Measurements from ENCODE around the gene GJA3.

Gene GJA3

GRCh38 chr13:20181188-20181587 is 20.3 kb upstream of the GJA3 start:
- no peak for DNase-seq

- no peak for DNase-seq
Observed at GRCh38 chr13:20178156-20178555, 17.3 kb upstream of the GJA3 start.

- no peak for DNase-seq
Observed at GRCh38 chr13:20177049-20177831, 16.4 kb upstream of the GJA3 start.

DNA sequence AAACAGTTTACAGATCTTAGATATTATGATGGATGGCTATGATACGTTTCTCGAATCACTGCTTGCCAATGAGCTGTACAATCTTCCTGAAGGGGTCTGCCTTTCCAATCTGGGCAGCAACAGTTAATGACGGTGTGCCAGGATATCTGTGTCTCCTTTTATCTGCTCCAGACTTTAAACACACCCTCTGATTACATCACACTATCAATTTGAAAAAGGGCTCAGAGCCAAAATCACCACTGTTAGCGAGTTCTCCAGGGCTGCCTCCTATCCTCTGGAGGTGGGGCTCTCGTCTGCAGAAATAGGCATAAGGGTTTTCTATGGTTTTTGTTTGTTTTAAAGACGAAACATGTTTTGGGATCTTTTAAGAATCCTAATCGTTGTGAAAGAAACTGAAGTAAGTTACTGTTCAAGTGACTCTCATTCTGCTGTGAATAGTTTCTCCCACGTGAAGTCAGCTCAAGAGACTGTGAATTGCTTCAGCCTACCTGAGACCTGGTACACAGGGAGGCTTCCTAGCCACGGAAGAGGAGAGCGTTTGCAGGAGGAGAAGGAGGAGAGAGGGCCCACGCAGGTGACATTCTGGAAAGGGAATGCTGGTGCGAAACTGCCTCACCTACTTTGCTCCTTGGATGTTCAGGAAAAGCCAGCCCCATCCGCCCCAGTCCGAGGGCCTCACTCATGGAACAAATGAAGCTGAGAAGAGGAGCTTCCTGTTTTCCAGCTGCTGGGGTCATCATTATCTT is 15.2 kb upstream of the GJA3 start:
- no peak for DNase-seq

- DNase-seq: no peak
Observed at GRCh38 chr13:20175406-20175794, 14.5 kb upstream of the GJA3 start.

DNA sequence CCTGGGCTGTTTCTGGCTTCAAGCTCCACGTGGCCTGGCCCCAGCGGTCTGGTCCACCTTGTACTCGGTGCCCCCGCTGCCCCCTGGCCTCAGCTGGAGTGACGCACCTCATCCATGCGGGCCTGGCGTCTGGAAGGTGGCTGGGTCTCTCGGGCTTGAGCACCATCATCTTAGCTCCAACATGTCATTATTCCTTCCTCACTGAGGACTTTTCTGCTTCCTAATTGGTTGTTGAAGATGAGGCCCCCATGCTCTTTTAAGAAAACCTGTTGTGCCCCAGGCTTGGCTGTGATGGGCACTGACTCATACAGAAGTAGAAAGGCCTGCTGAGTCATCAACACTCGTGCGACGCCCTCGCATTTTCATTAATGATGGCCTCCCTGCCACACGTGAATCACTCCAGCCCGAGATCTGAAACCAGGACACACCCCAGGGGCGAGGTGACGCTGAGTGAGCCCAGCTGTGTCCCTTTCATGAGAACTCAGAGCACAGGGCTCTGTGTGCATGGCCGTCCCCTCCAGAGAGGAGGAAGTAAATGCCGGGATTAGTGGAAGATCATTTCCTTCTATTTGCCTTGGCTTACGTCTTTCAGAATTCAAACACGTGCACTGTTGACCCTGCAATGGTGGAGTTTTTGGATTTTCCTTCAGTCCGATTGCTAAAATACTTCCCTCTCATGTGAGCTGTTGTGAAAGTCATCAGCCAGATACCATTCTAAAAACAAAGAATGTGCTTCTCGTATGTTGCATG is 14.0 kb upstream of the GJA3 start:
- DNase-seq: peak; percentile 96

- no peak for DNase-seq
Observed at GRCh38 chr13:20173116-20173746, 12.4 kb upstream of the GJA3 start.

GRCh38 chr13:20171364-20171763 is 10.5 kb upstream of the GJA3 start:
- DNase-seq: no peak

DNA sequence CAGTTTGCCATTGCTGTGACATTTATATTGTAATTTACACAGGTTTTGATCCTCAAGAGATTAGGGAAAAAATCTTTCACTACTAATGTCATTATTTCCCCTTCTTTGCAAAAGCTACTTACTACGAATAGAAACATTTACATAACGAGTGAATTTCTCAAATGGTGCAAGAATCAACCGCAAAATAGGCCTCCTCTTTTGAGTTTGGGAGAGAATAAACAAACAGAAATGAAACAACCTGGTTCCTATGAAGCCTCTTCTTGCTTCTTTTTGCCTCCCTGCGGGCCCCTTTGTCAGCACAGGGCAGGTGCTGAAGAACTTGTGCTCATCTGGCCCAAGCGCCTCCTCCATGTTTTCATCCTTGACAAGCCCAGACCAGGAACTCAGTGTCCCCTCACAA is 10.1 kb upstream of the GJA3 start:
- no peak for DNase-seq

DNA sequence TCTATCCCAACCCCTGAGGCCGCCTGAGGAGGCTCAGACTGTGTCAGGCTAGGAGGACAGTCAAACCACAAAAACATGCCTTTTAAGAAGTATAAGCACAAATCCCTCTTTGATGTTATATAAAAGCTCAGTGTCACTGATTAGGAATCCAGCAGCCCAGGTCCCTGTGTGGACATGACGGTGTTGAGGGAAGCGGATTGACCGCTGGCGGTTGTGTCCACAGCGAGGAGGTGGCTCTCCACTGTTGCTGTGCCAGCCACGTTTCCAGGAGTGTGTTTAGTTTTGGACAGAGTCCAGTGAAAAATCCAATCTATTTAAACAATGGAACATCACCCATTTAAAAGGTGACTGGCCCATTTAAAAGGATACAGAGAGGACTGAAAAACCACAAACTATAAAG is 7.5 kb upstream of the GJA3 start:
- no peak for DNase-seq

DNA sequence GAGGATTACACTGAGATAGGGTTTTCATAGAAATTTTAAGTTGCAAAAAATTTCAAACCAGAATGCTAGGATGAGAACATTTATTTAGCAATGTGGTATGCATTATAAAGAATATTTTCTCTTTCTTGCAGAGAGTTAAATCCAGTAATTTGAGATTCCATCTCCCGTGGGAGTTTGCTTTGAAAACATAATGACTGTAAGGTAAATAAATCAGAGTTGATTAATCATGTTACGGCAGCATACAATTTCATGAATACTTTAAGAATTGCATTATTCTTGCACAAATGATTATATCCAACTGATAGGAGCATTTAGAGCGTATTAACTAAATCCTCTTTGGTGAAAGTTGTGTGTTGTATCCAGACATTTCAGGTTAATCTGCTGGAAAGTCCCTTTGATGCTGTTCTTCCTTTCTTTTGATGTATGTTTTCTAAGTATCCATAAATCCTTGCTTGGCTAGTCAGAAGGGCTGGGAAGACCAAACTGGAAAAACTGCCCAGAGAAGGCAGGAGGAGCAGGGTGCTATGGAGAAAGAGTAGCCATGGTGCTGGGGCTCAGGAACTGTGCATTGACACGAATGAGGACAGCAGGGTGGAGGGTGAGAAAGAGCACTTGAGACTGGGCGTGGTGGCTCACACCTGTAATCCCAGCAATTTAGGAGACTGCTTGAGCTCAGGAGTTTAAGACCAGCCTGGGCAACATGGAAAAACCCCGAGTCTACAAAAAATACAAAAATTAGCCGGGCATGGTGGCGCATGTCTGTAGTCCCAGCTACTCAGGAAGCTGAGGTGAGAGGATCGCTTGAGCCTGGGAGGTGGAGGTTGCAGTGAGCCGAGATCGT is 4.8 kb upstream of the GJA3 start:
- DNase-seq: no peak

DNA sequence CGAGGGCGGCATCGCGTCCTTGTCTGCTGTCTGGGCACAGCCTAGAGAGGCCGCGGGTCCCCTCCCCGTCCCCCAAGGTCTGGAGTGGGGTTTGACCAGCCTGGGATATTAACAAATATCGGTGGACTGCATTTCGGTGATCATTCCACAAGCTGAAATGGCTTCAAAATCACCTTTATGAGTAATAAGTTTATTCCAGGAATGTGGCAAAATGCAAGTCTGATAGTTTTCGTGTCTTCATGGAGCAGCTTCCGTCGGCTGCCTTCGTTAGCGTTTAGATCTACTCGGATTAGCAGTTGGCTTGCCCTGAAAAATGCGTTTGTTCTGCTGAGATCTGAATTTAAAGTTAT is 1.1 kb upstream of the GJA3 start:
- DNase-seq: peak; percentile 49

DNA sequence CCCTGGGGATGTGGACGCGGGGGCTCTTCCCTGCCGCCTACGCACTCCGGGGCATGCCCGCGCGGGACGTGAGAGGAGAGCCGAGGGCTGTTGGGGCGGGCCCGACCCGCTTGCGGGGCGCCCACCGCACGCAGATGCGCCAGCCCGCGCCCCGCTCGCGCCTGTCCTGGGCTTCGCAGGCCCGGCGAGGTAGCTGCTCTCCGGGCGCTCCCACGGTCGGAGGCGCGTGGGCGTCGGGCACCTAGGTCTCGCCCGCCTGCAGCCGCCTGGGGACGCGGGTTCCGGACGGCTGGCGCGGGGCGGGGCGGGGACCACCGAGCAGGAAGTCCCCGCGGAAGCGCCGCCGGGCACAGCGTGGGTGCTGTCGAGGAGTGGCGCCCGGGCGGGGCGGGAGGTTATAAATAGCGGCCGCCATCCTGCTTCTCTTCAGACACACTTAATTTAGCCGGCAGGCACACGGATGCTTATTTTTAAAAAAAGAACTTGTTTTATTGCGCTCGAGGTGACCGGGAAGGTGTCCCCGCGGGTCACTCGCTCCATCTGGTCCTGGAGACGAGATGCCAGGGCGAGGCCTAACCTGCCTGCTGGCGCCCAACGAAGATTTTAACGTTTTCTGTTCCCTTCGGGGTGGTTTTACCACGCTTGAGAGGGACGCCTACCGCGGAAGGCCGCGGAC is 561 bp upstream of the GJA3 start:
- peak; percentile 58 for DNase-seq

GRCh38 chr13:20159646-20160305 is 1.1 kb downstream of the GJA3 start:
- no peak for DNase-seq

- DNase-seq: peak; percentile 13
Observed at GRCh38 chr13:20157151-20157796, 3.6 kb downstream of the GJA3 start.

- no peak for DNase-seq
Observed at GRCh38 chr13:20156702-20157101, 4.2 kb downstream of the GJA3 start.

- DNase-seq: peak; percentile 1
Observed at GRCh38 chr13:20153290-20153689, 7.6 kb downstream of the GJA3 start.

GRCh38 chr13:20151612-20152011 is 9.2 kb downstream of the GJA3 start:
- DNase-seq: peak; percentile 44

DNA sequence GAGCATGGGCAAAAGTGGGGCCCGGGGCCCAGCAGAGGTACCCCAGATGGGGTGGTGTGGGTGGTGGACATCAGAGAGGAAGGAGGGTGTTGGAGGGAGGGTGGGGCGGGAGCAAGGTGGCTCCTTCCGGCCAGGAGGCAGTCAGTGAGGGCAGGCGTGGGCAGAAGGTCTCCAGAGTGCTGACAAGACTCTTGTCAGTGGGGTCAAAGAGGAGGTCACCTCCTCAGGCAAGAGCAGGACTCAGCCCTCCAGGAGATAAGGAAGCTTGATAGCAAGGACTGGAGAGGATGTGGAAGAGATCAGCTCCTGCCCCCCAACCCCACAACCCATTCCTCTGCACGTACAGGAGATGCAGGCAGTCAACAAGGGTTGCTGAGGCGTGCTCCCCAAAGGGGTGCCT is 9.8 kb downstream of the GJA3 start:
- peak; percentile 38 for DNase-seq

GRCh38 chr13:20150561-20150960 is 10.3 kb downstream of the GJA3 start:
- DNase-seq: peak; percentile 26

DNA sequence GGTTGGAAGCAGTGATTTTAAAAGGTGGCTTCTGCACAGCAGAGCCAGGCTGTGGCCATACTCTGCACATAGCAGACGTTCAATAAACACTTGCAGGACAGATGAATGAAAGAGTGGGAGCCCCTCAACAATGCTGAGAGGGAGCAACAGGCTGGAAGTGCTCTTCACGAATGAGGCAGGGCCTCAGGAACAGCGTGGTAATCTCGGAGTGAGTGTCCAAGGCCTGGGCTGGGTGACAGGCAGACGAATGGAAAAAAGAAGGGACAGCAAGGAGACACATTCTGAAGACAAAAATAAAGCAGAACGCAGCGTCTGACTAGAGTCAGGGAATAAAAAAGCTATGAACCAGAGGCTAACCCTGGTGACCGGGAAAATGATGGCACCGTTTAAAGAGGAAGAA is 11.1 kb downstream of the GJA3 start:
- peak; percentile 35 for DNase-seq
